Hematopoietic multipotent progenitor cell treated with erythropoietin and hydrocortisone succinate and interleukin-3 and kit ligand, for 15 days (in vitro differentiated cells): ENCODE results near the gene ATRIP.
"Not testable (repeated sequence)": the region's sequence is repeated elsewhere in the genome, so short reads cannot be mapped to it uniquely, and the experiment has no call there.

Experiments
- DNase-seq: peaks from one replicate; pipeline ENCODE4 v3.0.0-alpha.2; 2015; ENCODE audit warnings: low spot score

Gene ATRIP

DNA sequence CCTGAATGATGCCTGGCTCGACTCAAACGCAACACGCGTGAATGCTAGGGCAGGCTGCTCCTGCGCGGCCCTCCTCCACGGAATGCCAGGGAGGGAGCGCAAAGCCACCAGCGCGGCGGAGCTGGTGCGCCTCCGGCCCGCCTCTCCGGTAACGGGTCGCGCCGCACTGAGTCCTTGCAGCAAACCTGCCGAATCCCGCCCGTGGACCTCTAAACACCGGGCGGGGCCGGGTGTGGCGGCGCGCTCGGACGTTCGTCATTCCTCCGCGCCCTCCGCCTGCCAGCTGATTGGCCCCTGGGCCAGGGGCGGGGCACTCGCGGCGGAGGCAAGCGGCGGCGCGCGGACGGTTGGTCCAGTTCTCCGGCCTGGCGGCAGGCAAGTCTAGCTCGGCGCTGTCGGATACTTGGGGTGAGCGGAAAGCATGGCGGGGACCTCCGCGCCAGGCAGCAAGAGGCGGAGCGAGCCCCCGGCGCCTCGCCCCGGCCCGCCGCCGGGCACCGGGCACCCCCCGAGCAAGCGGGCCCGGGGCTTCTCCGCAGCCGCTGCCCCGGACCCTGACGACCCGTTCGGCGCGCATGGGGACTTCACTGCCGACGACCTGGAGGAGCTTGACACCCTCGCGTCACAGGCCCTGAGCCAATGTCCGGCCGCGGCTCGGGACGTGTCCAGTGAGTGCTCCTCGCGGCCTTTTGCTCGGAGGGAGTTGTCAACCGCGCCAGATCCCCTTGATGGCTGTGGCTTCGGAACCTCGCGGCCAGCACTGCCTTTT is at the start of gene ATRIP:
ATRIP (plus strand) TSS at position 313 of the 769 bp plus-strand sequence; CDS start at position 422, 109 bp downstream.
- peak; percentile 90 for DNase-seq

DNA sequence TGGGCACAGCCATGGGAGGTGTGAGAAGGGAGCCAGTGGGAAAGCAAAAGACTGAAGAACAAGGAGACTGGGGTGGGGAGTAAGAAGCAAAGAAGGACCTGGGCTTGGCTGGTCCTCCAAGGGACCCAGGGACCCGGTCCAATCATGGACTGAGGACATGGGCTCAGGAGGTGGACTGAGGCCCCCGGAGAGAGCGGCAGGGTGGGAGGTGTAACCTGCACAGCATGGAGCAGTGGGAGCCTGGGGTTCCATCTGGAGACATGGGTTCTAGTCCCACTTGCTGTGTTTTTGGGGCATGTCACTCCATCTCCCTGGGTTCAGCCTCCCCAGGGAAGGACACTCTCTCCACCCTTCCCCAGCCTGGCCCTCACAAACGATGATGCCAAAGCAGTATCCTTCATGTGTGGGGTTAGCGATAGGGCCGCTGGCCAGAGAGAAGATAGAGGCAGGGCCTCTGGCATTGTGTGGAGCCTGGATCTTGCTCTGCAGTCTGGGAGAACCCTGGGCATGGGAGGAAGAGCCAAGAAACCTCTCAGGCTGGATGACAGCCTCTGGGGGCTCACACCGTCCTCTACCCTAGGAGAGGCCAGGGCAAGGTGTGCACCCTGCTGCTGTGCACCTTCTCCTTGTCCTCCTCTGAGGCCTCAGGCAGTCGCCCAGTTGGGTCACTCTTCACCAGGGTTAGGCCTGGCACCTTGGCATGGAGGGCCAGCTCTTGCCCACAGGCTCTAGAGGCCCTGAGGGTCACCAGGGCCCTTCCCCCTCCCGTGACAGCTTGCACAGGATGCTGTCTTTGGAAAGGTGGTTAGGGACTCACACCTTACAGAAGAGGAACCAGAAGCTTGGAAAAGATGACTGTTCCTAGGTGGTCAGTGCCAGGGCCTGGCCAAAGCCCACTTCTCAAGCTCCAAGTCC is 48.5 kb upstream of the ATRIP start:
- DNase-seq: no peak

DNA sequence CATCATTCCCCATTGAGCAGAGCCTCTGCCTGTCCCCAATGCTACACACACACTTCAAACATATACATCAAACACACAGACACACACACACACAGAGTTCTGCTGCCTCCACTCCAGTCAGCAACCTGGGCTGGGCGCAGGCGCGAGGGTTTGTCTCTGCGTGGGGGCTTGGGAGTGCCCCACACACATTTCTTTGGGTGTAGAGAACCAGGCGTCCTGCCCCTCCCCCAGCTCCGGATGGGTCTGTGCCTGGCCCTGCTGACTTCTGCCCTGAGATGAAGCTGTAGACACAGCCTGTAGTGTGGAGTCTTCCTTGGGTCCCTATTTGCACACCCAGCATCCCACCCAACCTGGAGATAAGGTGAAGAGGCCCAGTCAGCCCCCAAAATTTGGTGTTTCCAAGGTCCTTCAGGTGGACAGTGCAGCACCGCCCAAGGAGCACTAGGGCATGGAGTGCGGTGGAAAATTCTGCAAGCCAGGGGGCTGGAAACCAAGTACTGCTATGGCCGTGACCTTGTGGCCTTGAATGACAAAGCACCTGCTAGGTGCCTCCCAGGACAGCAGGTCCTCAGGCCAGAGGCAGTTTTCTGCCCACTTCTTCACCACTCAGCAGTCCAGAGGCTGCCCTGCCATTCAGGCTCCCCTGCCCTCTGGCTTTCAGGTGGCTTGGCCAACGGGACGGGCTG is 47.7 kb upstream of the ATRIP start:
- DNase-seq: no peak

DNA sequence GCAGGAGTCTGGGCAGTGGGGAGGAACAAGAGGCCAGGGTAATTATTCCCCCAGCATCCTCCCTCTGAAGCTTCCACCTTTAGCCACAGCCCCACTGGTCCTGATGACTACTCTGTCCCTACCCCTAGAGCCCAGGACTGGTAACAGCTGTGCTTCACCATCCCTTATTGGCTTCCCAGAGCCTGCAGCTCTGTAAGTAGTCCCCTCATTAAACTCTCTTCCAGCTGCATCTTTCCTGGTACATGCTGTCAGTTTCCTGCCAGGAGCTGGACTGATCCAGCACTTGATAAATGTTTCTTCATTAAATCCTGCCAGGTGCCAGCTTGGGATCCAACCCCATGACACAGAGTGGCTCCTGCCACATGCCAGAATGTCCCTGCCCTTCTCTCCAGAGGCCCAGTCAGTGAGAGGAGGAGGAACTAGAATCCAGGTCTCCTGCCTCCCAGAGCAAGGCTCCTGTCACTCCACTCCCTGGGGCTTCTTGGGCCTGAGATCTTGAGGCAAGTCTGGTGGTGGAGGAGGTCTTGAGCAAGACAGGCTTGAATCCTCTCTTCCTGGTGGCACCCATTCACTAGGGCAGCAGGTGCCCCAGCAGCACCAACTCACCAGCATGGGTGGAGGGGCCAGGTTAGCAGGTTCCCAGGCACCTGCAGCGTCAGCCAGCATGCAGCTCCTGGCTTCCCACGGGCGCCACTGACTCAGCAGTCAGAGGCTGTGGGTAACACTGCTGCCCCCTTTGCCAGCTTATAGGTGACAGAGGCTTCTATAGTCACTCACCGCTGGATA is 47.0 kb upstream of the ATRIP start:
- no peak for DNase-seq

DNA sequence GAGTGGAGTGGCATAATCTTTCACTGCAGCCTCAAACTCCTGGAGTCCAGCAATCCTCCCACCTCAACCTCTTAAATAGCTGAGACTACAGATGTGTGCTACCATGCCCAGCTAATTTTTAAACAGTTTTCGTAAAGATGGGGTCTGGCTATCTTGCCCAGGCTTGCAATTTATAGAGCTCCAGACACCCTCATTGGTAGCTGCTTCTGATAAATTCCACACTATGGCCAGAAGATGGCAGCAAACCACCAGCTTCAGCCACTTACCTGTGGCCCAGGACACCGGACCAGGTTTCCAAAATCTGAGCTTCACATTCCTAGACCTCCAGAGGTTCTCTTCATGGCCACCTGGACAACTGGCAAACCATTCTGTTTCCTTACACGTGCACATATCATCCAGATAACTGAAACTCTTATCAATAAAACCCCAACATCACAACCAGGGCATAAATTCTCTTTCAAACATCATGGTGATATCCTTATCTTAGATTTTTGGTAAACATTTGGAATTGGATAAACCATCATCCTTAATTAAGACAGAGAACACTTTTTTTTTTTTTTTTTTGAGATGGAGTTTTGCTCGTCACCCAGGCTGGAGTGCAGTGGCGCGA is 45.6 kb upstream of the ATRIP start:
- peak; percentile 77 for DNase-seq

DNA sequence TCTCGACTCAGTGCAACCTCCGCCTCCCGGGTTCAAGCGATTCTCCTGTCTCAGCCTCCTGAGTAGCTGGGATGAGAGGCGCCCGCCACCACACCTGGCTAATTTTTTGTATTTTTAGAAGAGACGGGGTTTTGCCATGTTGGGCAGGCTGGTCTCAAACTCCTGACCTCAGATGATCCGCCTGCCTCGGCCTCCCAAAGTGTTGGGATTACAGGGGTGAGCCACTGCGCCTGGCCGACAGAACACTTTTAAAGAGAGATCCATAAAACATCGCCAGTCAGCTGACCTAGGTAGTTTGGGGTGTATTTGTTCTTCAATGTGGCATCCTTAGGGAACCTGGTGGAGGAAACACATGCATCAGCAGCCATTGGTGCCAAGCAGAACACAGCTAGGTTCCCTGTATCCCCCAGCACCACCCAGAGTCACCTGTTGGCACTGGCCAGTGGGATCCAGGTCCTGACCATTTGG is 45.1 kb upstream of the ATRIP start:
- not testable (repeated sequence) for DNase-seq

DNA sequence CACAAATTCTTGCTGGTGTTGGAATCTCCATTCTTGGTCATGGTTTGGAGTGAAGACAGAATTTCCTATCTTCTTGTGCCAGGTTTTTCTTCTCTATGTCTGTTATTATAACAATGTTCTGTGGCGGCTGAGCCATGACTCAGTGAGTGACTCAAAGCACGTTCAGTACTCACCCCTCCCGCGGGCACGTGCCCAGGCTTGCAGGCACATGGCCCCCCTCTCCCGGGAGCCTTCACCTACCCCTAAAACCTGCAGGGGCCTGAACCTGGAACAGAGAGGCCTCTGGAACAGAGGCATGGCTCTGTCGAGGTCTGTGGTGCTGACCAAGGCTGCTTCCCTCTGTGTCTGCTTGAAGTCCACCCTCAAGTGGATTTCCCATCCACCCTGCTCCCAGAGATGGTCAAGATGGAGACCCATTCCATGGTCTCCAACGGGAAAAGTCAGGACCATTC is 44.2 kb upstream of the ATRIP start:
- DNase-seq: no peak

DNA sequence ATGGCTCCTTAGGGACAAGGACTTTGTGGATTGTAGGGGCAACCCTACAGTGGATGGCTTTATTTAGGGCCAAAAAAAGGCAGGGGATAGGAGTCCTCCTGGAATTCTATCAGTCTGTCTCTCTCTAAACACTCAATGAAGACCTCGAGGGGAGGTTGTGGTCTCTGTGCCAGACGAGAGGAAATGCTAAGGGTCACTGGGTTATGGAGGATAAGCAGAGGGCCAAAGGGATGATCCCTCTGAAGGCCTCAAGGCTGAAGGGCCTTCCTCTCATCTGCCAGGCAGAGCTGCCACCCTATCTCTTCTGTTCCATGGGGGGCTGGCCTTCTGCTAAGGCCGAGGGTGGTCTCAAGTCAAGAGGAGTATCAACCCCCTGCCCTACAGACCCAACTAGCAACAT is 43.6 kb upstream of the ATRIP start:
- DNase-seq: no peak

DNA sequence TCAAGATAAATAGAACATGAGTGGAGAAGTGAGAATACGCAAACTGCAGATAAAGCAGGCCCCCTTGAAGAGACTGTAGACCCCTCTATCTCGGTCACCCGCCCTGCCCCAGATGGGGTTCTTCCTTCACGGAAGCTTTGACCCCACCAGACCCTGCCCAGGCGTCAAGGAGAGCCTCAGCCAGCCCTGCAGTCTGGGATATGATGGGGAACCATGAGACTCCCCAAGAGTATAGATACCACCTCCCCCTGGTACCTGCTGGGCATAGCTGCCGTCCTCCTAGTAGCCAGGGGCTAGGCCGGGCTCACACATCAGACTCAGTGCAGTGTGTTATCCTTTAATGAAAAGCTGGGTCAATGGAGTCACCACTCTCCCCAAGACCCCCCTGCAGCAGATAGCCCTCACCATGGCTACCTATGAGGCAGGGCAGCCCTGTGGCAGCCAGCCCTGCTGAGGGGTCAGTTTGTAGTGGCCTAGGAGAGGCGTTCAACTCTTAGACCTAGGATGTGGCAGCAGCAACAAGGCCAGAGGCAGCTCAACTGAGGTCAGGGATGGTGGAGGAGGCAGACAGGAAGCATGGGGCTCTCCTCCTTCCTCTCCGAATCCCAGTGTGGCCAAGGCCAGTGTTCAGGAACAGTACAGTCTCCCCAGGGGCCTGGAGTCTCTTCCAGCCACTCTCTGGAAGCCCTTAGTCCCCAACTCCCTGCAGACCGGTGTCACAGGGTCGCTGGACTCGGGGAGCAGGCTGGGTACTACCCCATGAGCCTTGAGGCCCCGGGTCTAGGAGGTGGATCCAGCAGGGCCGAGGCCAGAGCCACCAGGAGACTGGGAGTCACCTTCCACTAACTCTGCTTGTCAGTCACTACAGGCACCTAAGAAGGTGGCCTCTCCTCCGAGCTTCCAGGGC is 42.8 kb upstream of the ATRIP start:
- no peak for DNase-seq

DNA sequence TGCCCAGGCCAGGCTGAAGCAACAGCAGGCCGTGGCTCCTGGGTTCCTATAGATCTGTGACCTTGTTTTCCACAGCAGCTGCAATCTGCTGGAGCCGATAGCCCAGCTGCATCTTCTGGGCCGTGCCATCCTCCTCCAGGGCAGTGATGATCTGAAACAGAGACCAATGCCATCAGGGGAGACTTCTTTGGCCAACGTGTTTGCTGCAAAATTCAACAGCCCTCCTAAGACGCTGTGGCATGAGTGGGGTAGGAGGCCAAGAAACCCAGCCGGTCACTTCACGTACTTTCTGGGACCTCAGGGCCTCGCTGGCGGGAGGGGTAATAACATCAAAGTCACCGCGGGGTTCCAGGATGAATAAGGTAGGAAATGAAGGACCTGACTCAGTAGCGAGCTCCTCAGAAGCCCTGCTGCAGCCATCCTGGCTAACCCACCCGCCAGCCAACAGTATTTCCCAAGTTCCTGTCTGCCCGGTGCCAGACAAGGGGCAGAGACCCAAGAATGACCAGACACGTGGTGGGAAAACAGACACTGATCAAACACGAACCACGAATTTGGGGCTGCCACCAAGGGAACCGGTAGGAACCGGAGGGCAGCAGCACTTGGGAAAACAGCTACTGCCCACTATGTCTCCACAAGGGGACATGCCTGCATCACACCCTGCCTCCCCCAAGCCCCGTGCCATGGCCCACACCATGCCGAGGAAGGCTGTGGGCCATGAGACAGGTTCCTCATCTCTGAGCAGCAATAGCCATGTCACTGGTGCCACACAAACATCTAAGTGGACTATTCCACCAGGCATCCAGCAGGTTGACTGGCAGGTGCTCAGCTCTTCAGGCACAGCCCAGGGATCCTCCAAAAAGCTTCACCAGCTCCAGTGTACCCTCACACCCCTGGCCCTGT is 41.8 kb upstream of the ATRIP start:
- DNase-seq: no peak

DNA sequence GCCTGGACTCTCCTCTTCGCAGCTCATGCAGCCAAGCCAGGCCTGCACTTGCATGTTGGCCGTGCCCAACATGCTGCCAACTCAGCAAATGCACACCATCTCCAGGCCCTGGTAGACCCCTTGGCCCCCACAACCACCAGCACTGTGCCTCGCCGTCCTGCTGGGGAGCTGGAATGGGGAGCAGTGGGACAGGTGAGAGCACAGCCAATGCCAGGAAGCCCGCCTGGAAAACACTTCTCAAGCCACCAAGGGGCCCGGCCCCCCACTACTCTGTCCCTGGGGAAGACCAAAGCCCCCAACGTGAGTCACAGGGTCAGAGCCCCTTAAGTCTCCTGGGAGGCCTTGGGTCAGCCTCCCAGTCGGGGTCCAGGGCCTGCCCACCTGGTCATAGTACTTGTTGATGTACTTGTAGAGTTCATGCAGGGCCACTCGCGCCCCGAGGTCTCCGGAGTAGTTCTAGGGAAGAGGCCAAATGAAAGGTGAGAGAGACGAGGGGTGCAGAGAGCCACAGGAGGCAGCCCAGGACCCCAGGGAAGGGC is 41.1 kb upstream of the ATRIP start:
- DNase-seq: no peak

DNA sequence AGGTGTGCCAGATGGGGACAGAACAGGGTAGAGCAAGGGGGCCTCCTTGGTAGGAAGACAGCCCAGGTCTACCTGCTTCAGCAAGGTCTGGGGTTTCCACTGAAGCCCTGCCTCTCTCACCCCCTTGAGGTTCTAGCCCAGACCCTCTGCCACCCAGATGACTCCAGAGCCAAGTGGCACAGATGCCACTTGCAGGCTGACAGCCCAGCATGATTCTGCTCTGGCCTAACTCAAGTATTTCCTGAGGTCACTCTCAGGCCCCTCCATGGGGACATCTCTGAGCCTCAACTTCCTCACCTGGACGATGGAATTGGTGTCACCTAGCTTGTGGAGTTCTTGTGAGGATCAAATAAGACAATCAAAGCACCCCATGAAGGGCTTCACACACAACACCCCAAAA is 40.6 kb upstream of the ATRIP start:
- DNase-seq: no peak

DNA sequence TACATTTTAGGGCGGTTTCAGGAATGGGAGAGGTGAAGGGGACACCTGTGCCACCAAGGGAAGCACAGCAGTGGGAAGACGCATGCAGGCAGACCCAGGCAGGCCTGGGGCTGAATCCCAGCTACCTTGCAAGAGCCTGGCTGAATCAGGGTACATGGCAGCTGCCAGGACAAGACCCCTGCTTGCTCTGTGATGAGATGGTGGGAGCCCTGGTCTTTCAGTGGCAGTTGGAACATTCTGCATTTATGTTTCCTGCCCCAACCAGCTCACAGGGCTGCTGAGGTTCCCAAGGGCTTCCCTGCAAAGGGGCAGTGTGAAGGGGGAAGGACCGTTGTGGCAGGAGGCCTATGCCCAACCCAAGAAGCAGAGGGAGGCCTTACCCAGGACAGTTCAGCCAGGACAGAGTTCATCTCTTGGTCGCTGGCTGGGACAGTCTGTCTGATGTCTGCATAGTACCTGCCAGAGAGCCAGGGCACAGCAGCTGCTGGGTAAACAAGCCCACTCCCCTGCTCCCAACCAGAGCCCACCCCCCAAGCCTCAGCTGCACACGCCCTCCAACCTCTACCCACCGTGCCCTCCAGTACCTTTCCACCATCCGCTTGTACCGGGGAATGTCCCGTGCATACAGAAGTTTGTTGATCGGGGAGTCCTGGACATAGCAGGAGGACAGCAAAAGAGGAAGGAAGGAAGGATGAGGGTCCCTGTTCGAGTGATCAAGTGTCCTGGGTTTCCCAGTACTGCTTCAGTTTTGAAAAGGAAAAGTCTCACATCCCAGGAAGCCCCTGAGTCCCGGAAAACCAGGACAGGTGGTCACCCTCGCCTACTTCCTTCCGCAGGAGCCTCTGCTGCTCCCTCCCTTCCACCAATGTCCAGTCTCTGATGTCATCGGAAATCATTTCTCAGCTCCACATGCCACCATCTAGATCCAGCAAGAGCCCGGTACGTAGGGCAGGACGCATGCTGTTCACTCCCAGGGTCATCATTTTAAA is 39.8 kb upstream of the ATRIP start:
- DNase-seq: no peak

DNA sequence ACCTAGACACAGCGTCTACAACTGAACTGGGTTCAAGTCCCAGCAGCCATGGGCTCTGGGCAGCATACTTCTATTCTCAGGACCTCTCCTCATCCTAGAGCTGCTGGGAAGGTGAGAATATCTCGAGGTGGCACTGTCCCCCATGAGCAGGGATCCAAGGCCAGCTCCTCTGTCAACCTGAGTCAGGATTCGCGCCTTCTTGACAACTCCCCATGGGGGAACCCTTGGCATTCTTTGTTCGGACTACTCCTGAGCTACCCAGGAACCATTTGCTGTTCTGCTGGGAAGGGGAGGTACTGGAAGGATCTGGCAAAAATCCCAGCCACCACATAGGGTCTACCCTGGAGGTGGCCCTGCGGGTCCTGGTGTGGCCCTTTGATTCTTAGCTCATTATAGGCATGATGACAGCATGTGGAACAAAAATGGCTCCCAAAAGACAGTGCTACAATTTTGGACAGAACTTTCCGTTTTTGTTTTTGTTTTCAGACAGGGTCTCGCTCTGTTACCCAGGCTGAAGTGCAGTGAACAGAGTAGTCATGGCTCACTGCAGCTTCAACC is 38.9 kb upstream of the ATRIP start:
- no peak for DNase-seq

DNA sequence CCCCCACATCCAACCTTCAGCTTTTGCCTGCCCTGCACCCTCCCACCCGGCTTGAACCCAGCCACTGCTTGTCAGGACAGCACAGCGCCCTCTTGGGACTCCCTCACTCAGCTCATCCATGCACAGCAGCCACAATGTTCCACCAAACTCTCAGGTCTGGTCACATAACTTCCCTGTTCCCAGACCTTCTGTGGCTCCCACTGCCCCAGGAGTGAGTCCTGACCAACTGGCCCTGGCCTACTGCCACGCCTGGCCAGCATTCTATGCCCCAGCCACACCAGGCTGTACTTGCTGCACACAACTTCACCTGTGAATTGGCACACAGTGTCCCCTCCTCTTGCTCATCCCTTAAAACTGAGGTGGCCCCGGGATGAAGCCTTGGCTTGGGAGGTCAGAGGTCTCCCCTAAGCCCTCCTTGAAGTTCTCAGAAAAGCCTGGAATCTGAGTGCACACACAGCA is 37.7 kb upstream of the ATRIP start:
- DNase-seq: no peak

DNA sequence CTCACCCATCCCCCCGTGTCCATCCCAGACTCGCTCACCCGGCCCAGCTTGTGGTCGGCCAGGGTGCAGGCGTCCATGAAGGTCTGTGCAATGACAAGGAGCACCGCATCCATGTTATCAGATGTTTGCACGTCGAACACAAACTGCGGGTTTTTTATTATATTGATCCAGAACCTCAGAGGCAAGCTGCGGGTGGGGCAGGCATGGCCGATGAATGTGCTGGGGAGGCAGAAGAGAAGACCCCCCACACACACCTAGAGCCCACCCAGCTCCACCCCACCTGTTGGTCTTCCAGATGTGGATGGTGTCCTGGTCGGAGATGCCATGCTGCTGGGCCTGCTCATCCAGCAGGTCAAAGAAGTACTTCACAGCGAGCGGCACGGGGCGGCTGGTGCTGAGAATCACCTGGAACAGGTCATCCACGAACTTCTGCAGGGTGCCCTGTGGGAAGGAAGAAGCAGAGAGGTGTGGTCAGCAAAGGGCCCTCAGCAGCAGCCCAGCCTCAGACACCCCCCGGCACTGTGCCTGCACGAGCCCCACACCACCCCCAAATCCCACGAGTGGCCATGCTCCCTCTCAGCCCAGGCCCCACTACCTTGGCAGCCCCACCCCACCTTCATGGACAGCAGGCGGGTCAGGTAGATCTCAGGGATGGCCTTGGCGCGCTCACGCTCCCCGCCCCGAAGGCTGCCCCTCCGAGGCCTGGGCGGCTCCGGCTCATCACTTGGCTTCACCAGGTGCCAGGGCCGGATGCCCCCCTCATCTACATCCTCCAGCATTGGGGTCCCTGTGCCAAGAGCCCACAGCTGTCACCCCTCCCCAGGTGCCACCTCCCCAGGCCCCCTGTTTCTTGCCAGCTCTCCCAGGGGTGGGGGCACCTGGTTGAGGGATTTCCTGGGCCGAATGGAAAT is 37.0 kb upstream of the ATRIP start:
- DNase-seq: no peak
